NCI-H2081 treated with DMSO at 0.1 percent for 48 hours (cell line): ENCODE data around the gene SLC22A16.

ENCODE experiments used
- DNase-seq: peaks from one replicate; lab custom pipeline; 2025; lab: John Stamatoyannopoulos, UW

Gene SLC22A16

GRCh38 chr6:110401585-110402176, 74.7 kb downstream of the SLC22A16 start:
- no peak for DNase-seq

GRCh38 chr6:110400208-110400607, 76.2 kb downstream of the SLC22A16 start:
- no peak for DNase-seq

GRCh38 chr6:110399219-110400071, 77.0 kb downstream of the SLC22A16 start:
- no peak for DNase-seq

GRCh38 chr6:110398778-110399177, 77.6 kb downstream of the SLC22A16 start:
- no peak for DNase-seq

- no peak for DNase-seq
Measured at GRCh38 chr6:110395221-110395620, 81.2 kb downstream of the SLC22A16 start.

- no peak for DNase-seq
Measured at GRCh38 chr6:110394409-110394808, 82.0 kb downstream of the SLC22A16 start.

- DNase-seq, result no peak
Measured at GRCh38 chr6:110392727-110393126, 83.7 kb downstream of the SLC22A16 start.

- no peak for DNase-seq
Measured at GRCh38 chr6:110390404-110390803, 86.0 kb downstream of the SLC22A16 start.

- no peak for DNase-seq
Measured at GRCh38 chr6:110389689-110390382, 86.6 kb downstream of the SLC22A16 start.

GRCh38 chr6:110387986-110388385, 88.4 kb downstream of the SLC22A16 start:
- no peak for DNase-seq

- DNase-seq, result no peak
Measured at GRCh38 chr6:110385458-110385863, 91.0 kb downstream of the SLC22A16 start.

GRCh38 chr6:110378552-110378951, 97.9 kb downstream of the SLC22A16 start:
- DNase-seq, result no peak
